AG09319 (cell line): ENCODE results near the gene ASTN2.

ENCODE experiments used
- DNase-seq: peaks from one replicate; pipeline ENCODE4 v3.0.0-alpha.2; 2010; ENCODE audit warnings: low read depth; ENCODE audit errors: extremely low read depth
- TF ChIP-seq, protein P1 (sequence below): IDR thresholded peaks from 2 replicates; pipeline ENCODE4 v1.5.1; 2011; ENCODE audit warnings: low read depth, mild to moderate bottlenecking, inconsistent platforms, low read length, moderate library complexity

Gene ASTN2

DNA sequence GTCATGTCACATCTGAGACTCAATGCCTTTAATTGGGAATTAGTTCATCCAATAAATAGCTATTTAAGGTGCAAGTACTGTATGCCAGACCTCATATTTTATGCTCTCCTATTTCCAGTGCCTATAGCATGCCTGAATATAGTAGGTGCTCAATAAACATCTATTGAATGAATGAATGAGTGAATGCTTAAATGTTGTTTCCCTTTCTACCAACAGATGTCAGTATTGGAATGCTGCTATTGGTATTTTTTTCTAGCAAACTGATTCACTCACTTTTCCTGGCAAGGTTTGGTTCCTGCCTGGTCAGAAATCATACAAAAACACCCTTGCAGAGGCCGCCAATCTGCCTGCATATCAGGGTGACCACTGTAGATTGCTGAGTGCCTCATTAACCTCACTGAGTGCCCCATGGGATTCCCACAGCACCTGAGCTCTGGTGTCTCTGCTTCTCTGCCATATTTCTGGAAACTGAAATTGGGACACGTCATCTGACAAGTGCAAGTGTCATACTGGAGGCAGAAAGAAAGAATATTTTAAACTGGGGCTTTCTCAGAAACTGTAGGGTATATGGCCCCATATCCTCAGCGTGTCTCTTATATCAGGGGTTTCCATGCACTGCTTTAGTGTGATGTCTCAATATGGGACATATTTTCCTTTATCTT is 368.1 kb downstream of the ASTN2 start:
- no peak for DNase-seq
- TF ChIP-seq, protein P1, sequence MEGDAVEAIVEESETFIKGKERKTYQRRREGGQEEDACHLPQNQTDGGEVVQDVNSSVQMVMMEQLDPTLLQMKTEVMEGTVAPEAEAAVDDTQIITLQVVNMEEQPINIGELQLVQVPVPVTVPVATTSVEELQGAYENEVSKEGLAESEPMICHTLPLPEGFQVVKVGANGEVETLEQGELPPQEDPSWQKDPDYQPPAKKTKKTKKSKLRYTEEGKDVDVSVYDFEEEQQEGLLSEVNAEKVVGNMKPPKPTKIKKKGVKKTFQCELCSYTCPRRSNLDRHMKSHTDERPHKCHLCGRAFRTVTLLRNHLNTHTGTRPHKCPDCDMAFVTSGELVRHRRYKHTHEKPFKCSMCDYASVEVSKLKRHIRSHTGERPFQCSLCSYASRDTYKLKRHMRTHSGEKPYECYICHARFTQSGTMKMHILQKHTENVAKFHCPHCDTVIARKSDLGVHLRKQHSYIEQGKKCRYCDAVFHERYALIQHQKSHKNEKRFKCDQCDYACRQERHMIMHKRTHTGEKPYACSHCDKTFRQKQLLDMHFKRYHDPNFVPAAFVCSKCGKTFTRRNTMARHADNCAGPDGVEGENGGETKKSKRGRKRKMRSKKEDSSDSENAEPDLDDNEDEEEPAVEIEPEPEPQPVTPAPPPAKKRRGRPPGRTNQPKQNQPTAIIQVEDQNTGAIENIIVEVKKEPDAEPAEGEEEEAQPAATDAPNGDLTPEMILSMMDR, result no peak

DNA sequence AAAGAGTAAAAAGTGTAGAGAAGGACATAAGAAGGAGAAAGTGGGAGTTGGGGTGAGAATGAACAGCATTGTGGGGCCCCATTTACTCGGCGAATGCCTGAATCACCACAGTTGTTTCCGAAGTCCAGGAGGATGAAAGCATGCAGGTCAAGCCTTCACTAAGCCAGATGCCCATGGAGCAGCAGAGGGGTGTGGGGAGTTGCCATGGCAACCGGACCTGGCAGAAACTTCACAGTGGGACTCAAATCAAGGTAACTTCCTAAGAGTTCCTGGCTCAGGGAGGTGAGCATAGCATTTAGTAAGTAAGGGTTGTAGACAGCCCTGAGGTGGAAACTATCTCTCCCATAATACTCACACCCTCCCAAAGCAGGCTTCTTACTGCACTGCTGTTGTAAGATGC is 370.6 kb downstream of the ASTN2 start:
- DNase-seq, result no peak
- TF ChIP-seq, protein P1, result no peak

DNA sequence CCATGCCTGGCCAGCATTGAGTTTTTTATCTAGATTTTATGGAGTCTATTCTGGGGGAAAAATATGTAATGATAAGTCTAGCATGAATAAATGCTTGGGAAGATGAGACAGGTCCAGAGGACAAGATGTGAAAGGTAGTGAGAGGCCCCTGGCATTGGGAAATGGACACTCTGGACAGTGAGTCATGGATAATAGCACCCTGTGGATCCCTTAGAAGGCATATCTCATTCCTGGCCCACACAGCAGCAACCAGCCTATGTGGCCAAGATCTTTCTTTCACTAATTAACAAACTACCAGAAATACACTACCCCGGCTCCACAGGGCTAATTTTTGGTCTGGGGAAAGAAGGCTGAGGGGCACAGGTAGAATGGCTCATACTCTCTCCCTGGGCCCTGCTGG is 371.7 kb downstream of the ASTN2 start:
- DNase-seq, result no peak
- TF ChIP-seq, protein P1, result no peak

DNA sequence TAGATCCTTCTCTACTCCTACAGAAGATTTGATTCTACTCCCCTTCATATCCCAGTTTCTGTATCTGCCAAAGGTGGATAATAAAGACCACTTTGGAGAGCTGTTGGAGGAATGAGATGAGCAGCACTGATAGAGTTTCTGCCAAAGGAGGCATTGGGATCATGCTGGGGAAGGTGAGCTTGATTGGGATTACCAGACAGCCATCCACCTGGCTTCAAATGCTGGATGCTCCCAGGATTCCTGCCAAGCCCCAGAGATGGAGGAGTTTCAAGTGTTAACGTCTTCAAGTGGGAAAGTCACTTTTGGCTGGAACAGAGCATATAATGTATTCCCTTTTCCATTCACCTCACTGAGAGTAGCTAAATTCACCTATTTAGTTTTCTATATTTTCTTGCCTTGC is 379.3 kb downstream of the ASTN2 start:
- TF ChIP-seq, protein P1, result no peak
- no peak for DNase-seq

DNA sequence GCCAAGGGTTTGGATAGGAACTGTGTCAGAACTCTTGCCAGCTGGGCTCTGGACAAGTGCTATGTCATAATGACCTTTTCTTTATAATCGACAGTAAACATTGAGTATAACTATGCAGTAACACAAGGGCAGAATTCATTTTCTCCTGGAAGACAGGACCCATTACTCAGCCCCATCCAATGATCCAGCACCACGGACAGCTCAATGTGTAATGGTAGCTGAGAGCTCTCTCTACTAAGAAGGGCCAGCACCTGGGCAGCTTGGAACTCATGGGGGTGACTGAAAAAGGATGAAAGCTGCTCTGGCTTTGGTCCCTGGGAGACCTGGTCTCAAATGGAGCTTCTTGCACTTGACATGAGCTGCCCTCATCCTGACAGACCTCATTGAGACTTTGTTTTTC is 380.0 kb downstream of the ASTN2 start:
- DNase-seq, result no peak
- TF ChIP-seq, protein P1, result no peak

DNA sequence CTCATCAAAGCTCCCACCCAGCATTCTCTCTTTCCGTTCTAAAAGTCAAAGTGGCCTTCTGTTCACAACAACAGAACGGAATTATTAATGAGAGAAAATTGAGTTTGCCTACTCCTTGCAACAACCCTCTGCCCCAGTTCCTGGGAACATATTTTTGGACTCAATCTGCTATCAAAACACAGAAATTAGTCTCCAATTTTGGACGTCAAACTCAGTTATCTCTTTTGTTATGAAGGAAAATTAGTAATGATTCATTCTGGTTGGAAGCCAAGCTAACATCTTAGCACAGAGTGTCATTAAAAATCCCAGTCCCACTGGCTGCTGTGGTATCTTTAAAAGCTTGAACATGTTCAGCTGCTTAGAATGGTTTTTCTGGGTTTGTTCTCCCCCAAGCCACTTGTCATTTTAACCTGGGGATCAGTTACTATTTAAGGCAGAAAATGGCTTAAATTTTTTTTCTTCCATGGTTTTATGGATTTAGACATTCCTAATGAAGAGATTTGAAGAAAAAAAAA is 384.5 kb downstream of the ASTN2 start:
- no peak for DNase-seq
- TF ChIP-seq, protein P1, result no peak

DNA sequence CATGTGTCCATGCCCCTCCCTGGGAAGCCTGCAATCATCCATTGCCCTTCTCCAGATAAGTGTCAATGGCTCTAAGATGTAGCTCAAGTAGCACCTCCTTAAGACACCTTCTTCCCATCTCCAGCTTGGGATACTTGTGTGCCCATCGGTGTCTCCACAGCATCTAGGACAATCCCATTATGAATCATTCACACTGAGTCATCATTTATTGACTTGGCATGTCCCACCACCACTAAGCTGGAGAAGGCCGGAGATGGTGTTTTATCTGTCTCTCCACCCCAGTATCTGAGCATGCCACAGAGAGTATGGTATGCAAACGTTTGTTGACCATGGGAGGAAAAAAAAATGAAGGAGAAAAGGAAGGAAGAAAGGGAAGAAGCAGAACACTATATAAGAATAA is 385.5 kb downstream of the ASTN2 start:
- no peak for DNase-seq
- TF ChIP-seq, protein P1, result no peak
